Endodermal cell (in vitro differentiated cells): ENCODE results near the gene HTRA2. TPM values are rescaled to one million over a fixed set of nuclear protein-coding genes. Genes with fewer than 3 reads are reported as not detected.
A peak's percentile ranks its signal among the peaks of the same experiment; 100 is the strongest.

Experiments used
- DNase-seq: peaks from one replicate; pipeline ENCODE4 v3.0.0-alpha.2; 2017
- H3K27ac ChIP-seq: 2 replicates; pipeline ENCODE4 v1.5.1; 2013; ENCODE audit warnings: mild to moderate bottlenecking, low read depth, low read length, moderate library complexity
- H3K27me3 ChIP-seq: 2 replicates; pipeline ENCODE4 v1.6.1; 2013; ENCODE audit warnings: mild to moderate bottlenecking, low read length, moderate library complexity; ENCODE audit not compliant: insufficient read depth, control insufficient read depth, poor library complexity, severe bottlenecking
- H3K36me3 ChIP-seq: 2 replicates; pipeline ENCODE4 v1.7.0; 2013; ENCODE audit warnings: mild to moderate bottlenecking, low read length, moderate library complexity; ENCODE audit not compliant: control insufficient read depth, insufficient read depth
- H3K4me1 ChIP-seq: one replicate; pipeline ENCODE4 v1.7.0; 2013; ENCODE audit warnings: low read length; ENCODE audit not compliant: control insufficient read depth, insufficient read depth
- H3K4me3 ChIP-seq: 2 replicates; pipeline ENCODE4 v1.5.1; 2013; ENCODE audit warnings: mild to moderate bottlenecking, low read length, moderate library complexity
- H3K9ac ChIP-seq: 2 replicates; pipeline ENCODE4 v1.6.1; 2013; ENCODE audit warnings: mild to moderate bottlenecking, low read length, moderate library complexity; ENCODE audit not compliant: poor library complexity, severe bottlenecking; ENCODE audit errors: extremely low read depth
- H3K9me3 ChIP-seq: 2 replicates; pipeline ENCODE4 v1.6.1; 2013; ENCODE audit warnings: mild to moderate bottlenecking, low read length, moderate library complexity; ENCODE audit not compliant: control insufficient read depth
- H3K27ac Mint-ChIP-seq: 2 replicates; pipeline ENCODE4 v1.8.0; 2020; ENCODE audit warnings: mixed read lengths
- H3K27me3 Mint-ChIP-seq: 2 replicates; pipeline ENCODE4 v1.8.0; 2021; ENCODE audit warnings: mild to moderate bottlenecking, mixed read lengths; ENCODE audit not compliant: insufficient read depth
- H3K36me3 Mint-ChIP-seq: 2 replicates; pipeline ENCODE4 v1.8.0; 2020; ENCODE audit warnings: low read depth, mixed read lengths
- H3K4me1 Mint-ChIP-seq: 2 replicates; pipeline ENCODE4 v1.8.0; 2020; ENCODE audit warnings: mixed read lengths
- H3K4me3 Mint-ChIP-seq: 2 replicates; pipeline ENCODE4 v1.8.0; 2020; ENCODE audit warnings: mild to moderate bottlenecking, moderate library complexity, mixed read lengths
- H3K9me3 Mint-ChIP-seq: 2 replicates; pipeline ENCODE4 v1.8.0; 2020; ENCODE audit warnings: mild to moderate bottlenecking, mixed read lengths
- CTCF ChIP-seq: fragments of 200-600 bp; sonication (generic); conservative IDR thresholded peaks from 2 replicates; pipeline ENCODE4 v1.5.0; 2021; ENCODE audit warnings: antibody characterized with exemption, mild to moderate bottlenecking
- WGBS, 2 experiments: methylation state at CpG; one replicate each; pipeline versions ENCODE4 v1.1.5 to v1.1.7; 2013; ENCODE audit warnings: missing lambda C conversion rate in 2 of 2, mixed read lengths in 1 of 2; ENCODE audit not compliant: insufficient coverage in 1 of 2, insufficient read length in 1 of 2; 5-methylcytosine and 5-hydroxymethylcytosine counted together
- total RNA-seq, 2 donors: library from RNA; stranded (reverse); fragmentation: NEBNext Ultra II Directional in 1 of 2; extraction: Animal tissue kit (Norgen Biotek cat#: 25700) in 1 of 2; gene quantifications; 2 replicates in 1 of 2; 3 replicates in 1 of 2; pipeline ENCODE4 v1.2.1, GENCODE V29; 2021

The HTRA2 gene
- total RNA-seq, 2 donors from 2014 or later: 32.8 to 38.9 TPM

DNA sequence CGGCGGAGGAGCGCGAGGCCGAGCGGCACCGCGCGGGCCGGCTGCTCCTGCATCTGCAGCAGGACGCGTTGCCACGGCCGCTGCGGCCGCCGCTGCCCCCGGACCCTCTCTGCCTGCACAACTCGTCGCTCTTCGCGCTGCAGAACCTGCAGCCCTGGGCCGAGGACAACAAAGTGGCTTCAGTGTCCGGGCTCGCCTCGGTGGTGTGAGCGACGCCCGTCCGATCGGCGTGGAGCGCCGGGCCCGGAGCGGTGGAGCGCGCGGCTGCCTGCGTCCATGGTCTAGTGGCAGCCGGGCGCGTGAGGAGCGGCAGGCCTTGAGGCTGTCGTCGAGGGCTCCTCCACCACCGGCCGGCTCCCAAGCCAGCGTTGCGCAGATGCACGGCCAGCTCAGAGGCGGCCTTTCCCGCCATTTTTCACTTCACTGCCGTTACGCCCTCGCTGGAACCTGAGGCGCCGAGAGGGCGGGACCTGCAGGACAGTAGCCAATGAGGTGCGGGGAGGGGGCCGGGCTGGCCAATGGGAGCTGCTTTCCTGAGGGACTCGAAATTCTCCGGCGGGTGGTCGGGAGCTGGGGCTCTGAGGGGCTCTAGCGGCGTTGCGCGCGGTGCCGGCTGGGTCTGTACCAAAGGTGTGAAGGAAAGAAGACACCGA is 13.6 kb upstream of the HTRA2 start:
- Mint-ChIP-seq H3K27me3 (peaks cover 96% of the 10 kb centered on the region), H3K36me3 (peaks cover 2% of the 10 kb centered on the region), H3K4me3 (peak overlapping the region; percentile 44), H3K4me1 (peaks cover 9% of the 10 kb centered on the region), H3K27ac (no peak overlapping the region), H3K9me3 (peaks cover 9% of the 10 kb centered on the region)
- no peak for TF ChIP-seq CTCF
- 4 to 11% methylated on average over 32 to 72 of the region's 72 CpGs for WGBS, 2 experiments
- peaks cover 100% of the 10 kb centered on the region for H3K27me3 ChIP-seq
- no peak overlapping the region for H3K4me3 ChIP-seq
- peak; percentile 95 for DNase-seq
- no peak overlapping the region for H3K9ac ChIP-seq
- no peaks in the 10 kb centered on the region for H3K36me3 ChIP-seq
- H3K27ac ChIP-seq: no peak overlapping the region
- peaks cover 3% of the 10 kb centered on the region for H3K4me1 ChIP-seq
- H3K9me3 ChIP-seq: peaks cover 9% of the 10 kb centered on the region

GRCh38 chr2:74516650-74517049 is 13.1 kb upstream of the HTRA2 start:
- 89% methylated on average over 13 of the region's 13 CpGs for WGBS, 2 experiments
- H3K9me3 Mint-ChIP-seq: peaks cover 9% of the 10 kb centered on the region
- no peaks in the 10 kb centered on the region for H3K36me3 ChIP-seq
- DNase-seq: no peak
- no peak overlapping the region for H3K4me3 ChIP-seq
- peaks cover 9% of the 10 kb centered on the region for H3K4me1 Mint-ChIP-seq
- peaks cover 2% of the 10 kb centered on the region for H3K36me3 Mint-ChIP-seq
- no peak overlapping the region for H3K27ac Mint-ChIP-seq
- H3K4me3 Mint-ChIP-seq: no peak overlapping the region
- peaks cover 9% of the 10 kb centered on the region for H3K9me3 ChIP-seq
- no peak overlapping the region for H3K9ac ChIP-seq
- H3K27me3 ChIP-seq: peaks cover 100% of the 10 kb centered on the region
- no peak overlapping the region for H3K27ac ChIP-seq
- H3K27me3 Mint-ChIP-seq: peaks cover 96% of the 10 kb centered on the region
- peaks cover 3% of the 10 kb centered on the region for H3K4me1 ChIP-seq
- TF ChIP-seq CTCF: no peak

DNA sequence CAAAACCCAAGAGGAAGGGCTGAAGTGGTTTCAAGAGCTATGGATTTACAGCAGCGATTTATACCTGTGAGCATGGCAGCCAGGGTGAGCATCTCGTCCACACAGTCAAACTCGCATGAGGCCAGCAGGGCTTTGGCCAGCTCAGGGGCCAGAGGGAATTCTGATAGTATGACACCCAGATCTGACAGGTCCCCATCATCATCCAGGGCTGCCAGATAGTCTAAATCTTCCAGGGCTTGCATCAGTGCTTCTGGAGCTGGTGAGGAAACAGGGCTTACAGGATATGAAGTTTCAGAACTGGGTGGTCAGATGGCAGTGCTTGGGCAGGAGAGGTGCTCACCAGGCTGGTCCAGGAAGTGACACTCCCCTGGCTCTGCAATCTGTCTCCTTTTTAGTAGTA is 7.2 kb upstream of the HTRA2 start:
- 88 to 90% methylated on average over 3 of the region's 3 CpGs for WGBS, 2 experiments
- no peaks in the 10 kb centered on the region for H3K9me3 Mint-ChIP-seq
- no peaks in the 10 kb centered on the region for H3K4me1 Mint-ChIP-seq
- Histone ChIP-seq H3K27ac (no peak overlapping the region), H3K36me3 (peaks cover 18% of the 10 kb centered on the region), H3K9me3 (no peaks in the 10 kb centered on the region), H3K4me3 (no peak overlapping the region), H3K27me3 (peaks cover 67% of the 10 kb centered on the region), H3K9ac (no peak overlapping the region), H3K4me1 (no peaks in the 10 kb centered on the region)
- no peak overlapping the region for H3K27ac Mint-ChIP-seq
- TF ChIP-seq CTCF: no peak
- H3K27me3 Mint-ChIP-seq: peaks cover 66% of the 10 kb centered on the region
- H3K36me3 Mint-ChIP-seq: peaks cover 15% of the 10 kb centered on the region
- no peak overlapping the region for H3K4me3 Mint-ChIP-seq
- no peak for DNase-seq
